HG03045 (cell line): ENCODE results near the gene ZZZ3.
"Not testable (repeated sequence)": the region's sequence is repeated elsewhere in the genome, so short reads cannot be mapped to it uniquely, and the experiment has no call there.

Source experiments
- ATAC-seq: cut with Tn5 transposase; IDR thresholded peaks from one replicate; pipeline ENCODE4 v1.9.1; 2021; ENCODE audit warnings: mild to moderate bottlenecking, moderate library complexity; ENCODE audit not compliant: unreplicated experiment

ZZZ3 gene

DNA sequence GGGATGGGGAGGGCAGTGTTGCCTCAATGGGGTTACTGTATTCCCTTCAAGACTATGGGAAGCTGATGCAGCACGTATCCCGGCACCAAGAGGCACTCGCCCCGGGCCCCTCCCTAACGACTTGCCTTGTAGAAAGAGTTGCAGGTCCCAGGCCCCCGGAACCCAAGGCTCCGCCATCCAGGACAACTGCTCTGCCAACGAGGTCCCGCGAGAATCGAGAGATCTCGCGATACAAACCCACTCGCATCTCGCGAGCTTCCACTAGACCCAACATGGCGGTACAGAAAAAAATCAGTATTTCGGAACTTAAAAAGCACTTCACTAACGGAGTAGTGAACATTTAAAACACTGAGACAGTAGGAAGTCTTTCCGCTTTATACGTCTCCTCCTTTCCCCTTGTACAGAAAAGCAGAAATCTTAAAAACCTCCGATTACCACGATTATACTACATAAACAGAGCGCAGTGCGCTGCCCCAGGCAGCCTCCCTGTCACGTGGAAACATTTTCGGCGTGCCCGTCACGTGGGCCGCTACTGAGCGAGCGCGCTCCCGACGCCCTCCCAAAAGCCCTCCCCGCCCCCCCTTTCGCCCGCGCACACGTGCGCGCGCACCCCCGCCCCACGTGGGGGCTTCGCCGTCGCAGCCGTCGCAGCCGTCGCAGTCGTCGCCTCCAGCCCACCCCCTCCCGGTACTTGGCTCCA, at the start of gene ZZZ3:
ZZZ3 (minus strand) TSS at position 199 of the 700 bp plus-strand sequence. CDS start 49,304 bp downstream, outside the sequence.
- ATAC-seq, result peak; percentile 74

DNA sequence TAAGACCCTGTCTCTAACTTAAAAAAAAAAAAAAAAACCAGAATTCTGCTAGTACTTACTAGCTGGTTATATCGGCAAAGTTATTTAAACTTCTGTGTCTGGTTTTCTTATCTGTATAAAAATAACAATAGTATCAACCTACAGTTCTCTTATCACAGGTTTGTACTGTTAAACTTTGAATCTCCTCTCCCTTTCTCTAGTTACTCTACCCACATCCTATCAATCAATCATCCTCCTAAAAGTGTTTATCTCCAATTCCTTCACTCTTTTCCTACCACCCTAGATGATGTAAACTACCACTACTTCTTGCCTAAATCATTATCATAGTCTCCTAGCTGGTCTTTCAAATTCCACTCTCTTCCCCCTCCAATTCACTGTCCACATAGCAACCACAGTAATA, 49.6 kb upstream of the ZZZ3 start:
- ATAC-seq, result no peak

DNA sequence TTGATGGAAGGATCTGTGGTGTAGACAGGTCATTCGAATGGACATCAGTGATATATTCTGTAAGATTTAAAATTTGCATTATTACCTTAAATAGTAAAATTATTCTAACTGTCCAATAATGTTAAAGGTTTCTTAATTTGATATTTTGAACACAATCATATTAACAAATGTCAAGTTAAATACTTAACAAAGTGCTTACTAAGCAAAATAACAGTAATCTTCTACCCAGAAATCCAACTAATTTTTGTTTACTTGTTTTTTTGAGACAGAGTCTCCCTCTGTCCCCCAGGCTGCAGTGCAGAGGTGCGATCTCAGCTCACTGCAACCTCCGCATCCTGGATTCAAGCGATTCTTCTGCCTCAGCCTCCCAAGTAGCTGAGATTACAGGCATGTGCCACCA, 43.2 kb upstream of the ZZZ3 start:
- ATAC-seq, result no peak

DNA sequence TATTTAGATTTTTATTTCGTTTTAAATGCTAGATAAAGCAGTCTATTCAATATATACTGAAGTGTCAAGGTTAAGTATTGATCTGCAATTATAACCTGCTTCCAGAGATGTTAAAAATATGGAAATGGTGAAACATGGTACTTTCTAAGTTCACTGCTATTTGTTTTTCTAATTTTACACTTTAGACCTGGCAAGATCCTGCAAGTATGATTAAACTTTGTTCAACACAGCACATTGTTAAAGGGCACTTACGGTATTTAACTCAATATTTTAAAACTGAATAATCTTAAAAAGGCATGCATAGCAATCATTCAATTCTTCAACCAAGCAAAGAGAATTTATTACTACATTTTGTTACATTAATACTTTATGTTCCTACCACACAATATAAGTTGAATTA, 35.7 kb upstream of the ZZZ3 start:
- no peak for ATAC-seq

DNA sequence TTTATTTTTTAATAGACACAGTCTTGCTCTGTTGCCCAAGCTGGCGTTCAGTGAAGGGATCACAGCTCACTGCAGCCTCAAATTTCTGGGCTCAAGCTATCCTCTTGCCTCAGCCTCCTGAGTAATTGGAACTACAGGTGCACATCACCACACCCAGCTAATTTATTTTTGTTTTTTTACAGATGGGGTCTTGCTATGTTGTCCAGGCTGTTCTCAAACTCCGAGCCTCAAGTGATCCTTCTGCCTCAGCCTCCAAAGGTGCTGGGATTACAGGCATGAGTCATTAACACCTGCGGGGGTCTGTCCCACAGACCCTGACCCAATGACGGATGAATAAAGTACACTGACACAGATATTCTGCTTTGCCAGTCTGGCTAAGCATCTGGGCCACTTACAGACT, 33.6 kb upstream of the ZZZ3 start:
- no peak for ATAC-seq

DNA sequence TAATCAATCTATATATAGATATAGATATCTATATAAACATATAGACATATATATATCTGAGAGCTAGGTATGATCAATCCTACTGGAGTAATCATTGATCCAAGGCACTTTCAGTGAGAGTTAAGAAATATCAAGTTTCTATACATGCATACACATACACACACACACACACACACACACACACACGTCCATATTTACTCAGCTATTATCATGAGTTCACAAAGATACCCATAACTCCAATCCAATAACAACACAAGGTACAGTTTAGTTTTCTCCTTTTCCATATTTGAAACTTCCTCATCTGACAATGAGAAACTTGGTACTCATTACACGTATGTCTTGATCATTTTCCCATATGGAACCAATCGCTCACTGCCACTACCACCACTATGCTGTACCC, 27.3 kb upstream of the ZZZ3 start:
- ATAC-seq, result no peak

DNA sequence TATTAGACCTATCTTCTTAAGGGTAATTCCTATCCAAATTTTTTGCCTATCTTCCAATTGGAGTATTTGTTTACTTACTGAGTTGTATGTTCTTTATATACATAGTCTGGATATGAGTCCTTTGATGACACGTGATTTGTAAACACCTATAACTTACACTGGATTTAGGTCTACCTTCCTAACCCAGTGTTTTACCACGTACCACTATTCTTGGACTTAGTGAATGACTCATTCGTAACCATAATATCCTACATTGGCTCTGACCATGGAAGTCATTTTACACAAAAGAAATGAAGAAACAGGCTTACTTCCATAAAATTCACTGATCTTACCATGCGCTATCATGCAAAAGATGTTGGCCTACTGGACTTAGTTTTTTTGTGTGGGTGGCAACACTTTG, 23.9 kb upstream of the ZZZ3 start:
- no peak for ATAC-seq

DNA sequence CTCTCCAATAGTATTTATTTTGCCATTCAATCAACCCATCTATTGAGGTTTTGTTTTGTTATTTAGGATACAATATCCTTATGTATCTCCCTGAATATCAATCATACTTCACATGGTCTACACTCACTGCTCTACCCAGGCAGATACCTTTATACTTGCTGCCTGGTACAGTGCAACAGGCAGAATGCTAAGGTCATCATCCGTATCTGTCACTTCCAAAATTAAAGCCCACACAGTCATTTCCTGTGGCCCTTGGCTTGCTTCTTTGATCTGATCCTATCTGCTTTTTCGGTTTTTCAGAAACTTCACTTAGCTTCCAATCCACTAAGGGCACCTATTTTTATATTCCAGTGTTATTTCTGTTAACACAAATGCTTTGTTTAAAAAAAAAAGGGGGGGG, 22.3 kb upstream of the ZZZ3 start:
- no peak for ATAC-seq

DNA sequence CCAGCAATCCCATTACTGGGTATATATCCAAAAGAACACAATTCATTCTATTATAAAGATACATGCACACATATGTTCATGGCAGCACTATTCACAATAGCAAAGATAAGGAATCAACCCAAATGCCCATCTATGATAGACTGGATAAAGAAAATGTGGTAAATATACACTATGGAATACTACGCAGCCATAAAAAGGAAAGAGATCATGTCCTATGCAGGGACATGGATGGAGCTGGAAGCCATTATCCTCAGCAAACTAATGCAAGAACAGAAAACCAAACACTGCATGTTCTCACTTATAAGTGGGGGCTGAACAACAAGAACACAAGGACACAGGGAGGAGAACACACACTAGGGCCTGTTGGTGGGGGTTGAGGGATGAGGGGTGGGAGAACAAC, 17.2 kb upstream of the ZZZ3 start:
- ATAC-seq, result not testable (repeated sequence)

DNA sequence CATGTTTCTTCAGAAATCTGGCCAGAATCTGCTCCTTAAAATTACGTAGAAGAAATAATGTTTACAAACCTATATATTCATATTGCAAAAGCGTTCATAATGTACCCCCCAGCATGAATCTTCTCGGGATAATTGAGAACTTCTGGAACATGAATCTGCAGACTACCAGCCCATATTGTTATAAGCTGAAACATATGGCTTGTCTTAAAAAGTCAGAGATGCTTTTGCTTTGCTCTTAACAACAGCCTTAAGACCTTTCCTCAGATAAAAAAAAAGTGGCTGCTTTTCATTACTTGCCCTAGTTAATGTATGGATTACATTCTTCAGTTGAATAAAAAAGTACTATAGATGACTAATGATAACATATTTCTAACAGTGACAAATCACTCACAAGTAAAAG, 15.0 kb upstream of the ZZZ3 start:
- no peak for ATAC-seq

DNA sequence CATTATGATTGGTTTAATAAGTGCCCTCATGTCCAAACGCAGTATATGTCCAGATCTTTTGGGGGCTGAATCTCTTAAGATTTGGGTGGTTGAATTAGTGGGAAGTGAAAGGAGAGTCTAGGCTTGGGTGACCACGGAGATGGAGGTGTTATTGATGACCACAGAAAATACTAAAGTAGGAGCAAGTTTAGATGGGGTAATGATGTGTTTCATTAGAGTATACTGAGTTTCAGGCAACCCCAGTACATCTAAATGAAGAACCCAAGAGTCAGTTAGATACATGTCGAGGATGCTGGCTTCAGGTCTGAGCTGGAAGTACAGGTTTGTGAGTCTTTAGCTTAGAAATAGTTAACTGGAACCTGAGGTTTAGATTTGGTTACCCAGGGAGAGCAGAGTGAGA, 6.5 kb upstream of the ZZZ3 start:
- no peak for ATAC-seq

DNA sequence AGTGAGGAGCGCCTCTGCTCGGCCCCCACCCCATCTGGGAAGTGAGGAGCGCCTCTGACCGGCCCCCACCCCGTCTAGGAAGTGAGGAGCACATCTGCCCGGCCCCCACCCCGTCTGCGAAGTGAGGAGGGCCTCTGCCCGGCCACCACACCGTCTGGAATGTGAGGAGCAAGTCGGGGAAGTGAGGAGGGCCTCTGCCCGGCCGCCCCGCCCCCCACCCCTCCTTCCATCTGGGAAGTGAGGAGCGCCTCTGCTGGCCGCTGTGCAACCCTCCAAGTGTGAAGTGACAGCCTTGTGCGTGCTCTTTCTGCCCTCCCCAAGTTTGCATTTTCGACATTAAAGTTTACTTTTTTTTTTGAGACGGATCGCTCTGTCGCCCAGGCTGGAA, 5.1 kb upstream of the ZZZ3 start:
- no peak for ATAC-seq

DNA sequence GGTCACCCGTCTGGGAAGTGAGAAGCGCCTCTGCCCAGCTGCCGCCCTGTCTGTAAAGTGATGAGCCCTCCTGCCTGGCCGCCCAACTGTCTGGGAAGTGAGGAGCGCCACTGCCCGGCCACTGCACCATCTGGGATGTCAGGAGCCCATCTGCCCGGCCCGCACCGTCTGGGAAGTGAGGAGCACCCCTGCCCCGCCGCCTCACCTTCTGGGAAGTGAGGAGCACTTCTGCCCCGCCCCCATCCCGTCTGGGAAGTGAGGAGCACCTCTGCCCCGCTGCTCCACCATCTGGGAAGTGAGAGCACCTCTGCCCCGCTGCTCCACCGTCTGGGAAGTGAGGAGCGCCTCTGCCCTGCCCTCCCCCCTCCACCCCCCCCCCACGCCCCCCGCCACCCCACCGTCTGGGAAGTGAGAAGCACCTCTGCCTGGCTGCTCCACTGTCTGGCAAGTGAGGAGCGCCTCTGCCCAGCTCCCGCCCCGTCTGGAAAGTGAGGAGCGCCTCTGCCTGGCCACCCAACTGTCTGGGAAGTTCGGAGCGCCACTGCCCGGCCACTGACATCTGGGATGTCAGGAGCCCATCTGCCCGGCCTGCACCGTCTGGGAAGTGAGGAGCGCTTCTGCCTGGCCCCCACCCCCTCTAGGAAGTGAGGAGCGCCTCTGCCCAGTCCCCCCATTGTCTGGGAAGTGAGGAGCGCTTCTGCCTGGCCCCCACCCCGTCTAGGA, 4.5 kb upstream of the ZZZ3 start:
- no peak for ATAC-seq

DNA sequence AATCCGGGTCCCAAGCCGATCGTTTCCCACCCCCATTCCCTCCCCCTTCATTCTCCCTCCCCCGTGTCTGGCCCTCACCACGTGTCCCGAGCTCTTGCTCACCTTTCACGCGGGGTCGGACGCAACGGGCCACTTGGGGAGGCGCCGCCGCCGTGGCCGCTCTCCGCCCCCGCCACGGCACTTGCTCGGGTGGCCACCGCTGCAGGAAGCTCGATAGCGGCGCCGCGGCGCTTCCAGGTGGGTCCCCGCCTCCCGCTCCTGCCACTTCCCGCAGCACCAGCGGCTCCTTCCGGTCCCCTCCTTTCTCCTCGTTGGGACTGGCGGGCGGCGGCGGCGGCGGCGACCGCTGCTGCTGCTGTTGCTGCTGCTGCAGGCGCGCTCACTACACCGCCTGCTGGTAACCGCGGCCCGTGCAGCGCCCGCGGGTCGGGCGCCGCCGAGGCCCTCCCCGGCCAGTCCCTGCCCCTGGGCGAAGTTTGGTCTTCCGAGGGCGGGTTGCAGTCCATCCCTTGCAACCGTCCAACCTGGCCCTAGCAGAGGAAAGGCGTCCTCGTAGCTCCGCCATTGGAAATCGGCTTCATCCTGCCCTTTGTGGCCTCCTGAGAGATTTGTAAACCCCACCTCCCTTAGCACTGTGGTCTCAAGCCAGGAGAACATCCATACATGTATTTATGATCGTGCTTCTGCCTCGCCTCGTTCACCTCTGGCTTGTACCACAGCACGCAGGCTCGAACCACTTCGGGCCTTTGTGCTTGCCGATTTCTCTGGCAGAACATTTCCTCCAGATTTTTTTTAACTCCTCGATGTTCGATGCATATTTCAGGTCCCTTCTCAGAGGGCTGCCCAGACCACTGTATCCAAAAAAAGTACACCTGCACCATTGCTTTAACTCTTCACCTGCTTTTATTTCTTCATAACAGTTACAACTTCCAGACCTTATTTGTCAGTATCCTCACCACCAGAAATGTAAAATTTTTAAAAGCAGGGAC, 996 bp upstream of the ZZZ3 start:
- peak; percentile 80 for ATAC-seq

DNA sequence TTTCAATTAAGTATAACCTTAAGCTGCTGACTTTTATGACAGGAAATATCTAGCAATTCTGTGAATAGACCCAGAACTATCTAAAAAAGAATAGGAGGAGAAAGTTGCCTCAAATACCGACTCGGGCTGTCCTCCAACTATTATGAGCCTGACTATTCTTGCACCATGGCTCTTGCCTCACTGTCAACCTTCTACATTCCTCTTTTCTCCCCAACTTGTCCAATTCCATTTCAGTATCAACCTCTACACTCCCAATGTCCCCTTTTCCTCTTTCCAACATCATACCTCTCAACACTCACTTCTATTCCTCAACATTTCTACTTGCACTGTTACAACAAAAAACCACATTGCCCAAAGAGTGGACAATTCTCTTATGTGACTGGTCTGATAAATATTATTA, 2.3 kb downstream of the ZZZ3 start:
- ATAC-seq, result no peak

DNA sequence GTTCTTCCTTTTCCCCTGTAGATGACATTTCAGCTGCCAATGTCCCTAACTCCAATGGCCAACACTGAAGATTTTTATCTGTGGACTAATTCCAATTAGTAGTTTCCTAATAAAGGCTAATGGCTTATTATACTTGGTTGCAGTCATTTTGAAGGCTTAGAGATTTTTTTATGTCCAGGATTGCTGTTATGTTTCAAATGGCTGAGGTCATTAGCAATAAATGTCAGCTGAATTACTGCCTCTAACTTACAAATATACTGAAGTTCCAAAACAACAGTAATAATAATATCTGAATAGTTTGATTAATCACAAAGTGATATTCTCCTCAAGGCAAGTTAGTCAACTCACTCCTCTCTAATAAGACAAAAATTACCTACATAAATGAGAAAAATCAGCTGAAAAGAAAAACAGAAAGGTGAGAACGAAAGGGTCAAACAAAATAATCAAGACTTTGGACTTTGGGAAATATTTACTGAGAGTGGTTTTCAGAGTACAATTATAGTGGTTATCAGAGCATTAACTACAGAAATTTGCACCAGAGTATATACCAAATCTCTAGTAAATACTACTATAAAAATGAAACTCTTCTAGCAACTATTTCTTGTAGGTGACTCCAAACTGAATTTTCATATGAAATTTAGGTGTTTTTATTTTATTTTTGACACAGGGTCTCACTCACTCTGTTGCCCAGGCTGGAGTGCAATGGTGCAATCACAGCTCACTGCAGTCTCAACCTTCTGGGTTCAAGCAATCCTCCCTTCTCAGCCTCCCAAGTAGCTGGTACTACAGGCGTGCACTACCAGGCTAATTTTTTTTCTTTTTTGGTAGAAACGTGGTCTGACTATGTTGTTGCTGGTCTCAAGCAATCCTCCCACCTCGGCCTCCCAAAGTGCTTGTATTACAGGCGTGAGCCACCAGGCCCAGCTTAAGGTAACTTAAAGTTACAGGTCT, 3.5 kb downstream of the ZZZ3 start:
- ATAC-seq, result no peak

DNA sequence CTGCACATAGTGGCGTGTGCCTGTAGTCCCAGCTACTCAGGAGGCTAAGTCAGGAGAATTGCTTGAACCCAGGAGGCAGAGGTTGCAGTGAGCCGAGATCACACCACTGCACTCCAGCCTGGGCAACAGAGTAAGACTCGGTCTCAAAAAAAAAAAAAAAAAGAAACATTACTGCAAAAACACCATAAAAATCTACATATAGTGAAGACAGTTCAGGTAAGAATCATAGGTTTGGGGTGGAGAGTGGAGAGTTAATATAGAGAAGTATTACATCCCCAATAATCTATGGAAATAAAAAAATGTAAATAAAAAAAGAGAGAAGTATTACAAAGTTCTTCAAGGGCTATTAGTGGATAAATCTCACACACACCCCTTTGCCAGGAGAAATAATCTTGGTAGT, 7.7 kb downstream of the ZZZ3 start:
- not testable (repeated sequence) for ATAC-seq

DNA sequence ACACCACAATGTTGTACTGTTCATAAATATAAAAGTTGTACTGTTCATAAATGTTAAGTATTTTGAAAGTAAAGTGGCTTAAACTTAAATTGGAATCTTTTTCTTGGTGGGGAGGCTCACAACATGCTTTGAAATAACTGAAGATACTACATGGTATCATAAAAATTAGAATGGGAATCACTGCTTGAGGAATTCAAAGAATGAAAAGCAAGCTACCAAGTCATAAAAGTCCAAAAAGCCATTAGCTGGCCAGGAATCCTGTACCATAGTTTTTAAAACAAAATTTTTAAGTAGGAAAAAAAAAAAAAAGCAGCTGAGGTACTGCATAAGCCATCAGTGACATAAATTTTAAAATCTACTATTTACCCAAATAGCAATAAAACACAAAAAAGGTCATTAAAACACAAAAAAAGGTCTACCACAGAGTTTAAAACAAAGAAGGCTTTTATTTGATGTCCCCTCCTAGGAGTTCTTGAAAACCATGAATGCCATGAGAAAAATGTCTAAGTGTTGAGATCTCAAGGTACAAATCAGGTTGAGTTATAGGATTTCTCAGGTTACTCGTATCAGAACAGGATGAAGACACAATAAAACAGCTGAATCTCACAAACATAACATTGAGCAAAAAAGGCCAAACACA, 8.6 kb downstream of the ZZZ3 start:
- no peak for ATAC-seq

DNA sequence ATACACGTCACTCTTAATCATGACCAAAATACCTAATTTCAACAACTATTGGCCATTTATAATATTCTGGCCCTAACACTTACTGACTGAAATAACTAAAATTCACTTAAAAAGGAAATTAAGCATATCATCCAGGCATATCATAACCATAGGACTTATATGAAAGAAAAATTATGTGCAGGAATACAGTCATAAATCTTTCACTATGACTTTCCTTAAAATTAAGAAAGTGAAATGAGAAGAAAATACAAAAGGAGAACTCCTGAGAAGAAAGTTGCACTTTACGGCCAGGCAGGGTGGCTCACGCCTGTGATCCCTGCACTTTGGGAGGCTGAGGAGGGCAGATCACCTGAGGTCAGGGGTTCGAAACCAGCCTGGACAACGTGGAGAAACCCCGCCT, 9.4 kb downstream of the ZZZ3 start:
- no peak for ATAC-seq

DNA sequence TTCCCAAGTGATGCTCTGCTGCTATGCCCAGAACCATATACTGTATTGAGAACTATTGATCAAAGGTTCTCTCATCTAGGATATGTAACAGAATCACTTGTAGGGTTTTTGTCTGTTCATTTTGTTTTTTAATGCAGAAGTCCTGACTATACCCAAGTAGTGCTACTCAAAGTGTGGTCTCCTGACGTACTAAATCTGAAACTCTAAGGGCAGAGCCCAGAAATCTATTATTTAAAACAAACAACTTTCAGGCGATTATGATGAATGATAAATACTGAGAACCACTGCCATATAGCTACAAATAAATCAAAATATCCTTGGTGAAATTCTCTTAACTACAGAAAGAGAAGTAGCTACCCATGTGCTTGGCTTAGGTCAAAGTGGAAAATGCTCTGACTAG, 10.1 kb downstream of the ZZZ3 start:
- ATAC-seq, result no peak
